NCI-H2227 (cell line): ENCODE measurements around the gene SERINC3.
"Not testable (repeated sequence)": the region's sequence is repeated elsewhere in the genome, so short reads cannot be mapped to it uniquely, and the experiment has no call there.

Experiments
- DNase-seq: peaks from one replicate; lab custom pipeline; 2025; ENCODE audit not compliant: unreplicated experiment; lab: John Stamatoyannopoulos, UW

The SERINC3 gene

DNA sequence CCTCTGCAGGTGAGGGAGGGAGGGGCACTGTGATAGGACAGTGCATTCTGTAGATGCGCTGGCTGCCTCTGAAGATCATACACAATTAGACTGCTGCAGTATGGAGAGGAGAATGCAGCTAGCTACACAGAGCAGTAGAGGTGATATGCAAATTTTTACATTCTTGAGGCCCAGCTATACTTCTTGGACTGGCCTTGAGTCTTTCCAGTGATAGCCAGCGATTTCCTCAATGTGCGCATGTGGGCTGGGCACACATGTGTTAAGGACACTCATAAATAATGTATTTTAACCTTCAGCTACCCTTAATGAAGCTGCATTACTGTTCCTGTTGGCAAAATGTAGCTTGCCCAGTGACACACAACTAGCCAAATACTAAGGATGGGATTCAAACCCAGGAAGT is 27.2 kb downstream of the SERINC3 start:
- DNase-seq = no peak

DNA sequence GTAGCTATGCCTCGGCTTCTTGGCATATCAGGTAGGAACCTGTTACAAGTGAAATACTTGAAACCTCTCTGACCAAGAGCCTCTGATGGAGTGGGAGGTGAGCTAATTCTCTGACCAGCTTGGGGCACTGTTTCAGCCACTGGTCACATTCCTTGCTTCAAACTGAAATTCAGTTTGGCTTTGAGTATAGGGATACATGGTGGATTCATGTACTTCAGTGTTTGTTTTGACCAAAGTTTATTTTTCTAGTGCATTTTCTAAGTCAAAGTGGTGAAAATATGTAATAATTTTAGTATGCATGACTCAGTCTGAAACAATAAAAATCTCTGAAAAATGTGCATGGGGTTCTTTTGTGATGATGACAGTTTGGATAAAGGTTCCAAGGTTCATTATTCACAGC is 27.6 kb downstream of the SERINC3 start:
- no peak for DNase-seq

DNA sequence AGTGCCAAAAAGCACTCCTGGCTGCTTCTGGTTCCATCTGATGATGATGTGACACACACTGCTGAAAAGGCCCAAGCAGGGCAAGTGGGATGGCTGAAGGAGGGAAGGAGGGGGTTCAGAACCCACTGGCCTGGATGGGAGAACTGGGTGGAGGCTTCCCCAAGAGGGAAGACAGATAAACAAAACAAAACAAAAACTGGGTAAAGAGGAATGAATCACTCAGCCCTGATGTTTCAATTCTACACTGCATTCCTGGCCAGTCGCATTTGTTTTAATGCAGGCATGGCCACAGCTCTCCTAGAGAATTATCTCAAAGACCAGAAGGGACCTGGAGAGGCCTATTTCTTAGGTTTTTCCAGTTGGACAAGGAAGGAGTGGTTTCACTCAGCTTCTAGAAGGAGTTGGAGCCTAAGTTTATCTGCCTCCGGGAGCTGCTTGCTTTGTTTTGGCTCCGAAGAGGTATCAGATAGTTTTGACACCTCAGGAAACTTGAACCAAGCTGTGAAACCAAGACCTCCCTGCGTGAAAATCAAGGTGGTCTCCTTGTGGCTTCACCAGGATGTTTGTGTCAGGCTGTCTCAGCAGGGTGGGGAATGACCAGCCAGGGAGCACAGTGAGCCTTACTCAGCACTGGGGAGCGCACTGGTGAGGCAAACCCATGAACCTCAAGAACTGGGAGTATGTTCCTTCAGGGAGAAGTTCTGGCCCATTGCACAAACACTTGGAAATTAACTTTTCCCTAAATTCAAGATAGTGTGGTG is 30.1 kb downstream of the SERINC3 start:
- DNase-seq = no peak

DNA sequence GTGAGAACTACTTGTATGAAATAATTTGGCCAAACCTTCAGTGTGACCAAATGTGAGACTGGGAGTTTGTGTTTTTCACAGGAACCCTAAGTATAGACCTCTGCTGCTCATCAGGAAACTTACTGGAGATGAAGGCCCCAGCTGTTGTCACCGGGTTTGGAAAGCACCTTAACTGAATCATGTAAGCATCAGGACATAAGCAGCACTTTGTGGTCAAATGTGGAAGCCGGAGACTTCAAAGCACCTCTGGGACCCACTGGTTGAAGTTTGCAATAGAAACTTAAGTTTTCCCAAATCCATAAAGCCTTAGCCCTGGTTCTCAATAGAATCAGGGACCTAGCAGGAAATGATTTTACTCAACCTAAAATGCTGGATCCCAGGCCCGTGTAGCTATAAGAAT is 31.9 kb downstream of the SERINC3 start:
- DNase-seq = no peak

DNA sequence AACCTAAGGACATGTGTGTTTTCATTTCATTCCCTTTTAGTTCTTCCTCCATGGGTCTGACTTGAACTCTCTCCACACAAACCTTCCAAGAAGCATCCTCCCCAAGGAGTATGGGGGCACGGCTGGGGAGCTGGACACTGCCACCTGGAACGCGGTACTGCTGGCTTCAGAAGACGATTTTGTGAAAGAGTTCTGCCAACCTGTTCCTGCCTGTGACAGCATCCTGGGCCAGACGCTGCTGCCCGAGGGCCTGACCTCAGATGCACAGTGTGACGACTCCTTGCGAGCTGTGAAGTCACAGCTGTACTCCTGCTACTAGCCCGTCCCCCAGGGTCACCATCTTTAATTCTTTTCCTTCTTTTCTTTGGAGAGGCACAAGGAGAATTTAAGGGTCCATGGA is 32.6 kb downstream of the SERINC3 start:
- DNase-seq = no peak

DNA sequence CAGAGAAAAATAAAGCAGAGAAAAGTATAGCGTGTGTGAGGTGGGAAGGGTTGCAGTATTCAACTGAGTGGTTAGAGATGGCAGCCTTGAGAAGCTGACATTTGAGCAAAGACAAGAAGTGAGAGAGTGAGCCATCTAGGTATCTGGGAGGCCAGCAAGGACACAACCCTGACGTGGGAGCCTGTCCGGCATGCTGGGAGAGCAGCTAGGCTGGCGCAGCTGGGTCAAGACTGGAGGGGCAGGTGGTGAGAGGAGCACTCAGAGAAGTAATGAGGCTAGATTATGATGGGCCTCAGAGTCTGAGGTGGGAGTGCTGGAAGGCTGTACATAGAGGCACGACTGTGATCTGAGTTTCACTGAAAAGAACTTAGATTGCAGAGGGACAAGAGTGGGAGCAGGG is 33.3 kb downstream of the SERINC3 start:
- DNase-seq = no peak

DNA sequence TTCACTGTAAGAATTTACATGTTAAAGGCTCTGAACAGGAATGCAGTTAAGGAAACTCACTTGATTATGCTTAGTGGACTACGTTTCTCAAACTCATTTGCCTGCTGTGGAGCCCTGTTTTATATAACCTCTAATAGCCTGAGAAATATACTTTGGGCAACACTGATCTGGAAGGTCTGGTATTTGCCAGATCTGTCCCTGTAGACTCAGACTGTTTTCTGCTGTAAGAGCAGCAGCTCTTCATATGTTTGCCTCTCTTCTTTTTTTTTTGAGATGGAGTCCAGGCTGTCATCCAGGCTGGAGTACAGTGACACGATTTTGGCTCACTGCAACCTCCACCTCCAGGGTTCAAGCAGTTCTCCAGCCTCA is 36.1 kb downstream of the SERINC3 start:
- DNase-seq = no peak

DNA sequence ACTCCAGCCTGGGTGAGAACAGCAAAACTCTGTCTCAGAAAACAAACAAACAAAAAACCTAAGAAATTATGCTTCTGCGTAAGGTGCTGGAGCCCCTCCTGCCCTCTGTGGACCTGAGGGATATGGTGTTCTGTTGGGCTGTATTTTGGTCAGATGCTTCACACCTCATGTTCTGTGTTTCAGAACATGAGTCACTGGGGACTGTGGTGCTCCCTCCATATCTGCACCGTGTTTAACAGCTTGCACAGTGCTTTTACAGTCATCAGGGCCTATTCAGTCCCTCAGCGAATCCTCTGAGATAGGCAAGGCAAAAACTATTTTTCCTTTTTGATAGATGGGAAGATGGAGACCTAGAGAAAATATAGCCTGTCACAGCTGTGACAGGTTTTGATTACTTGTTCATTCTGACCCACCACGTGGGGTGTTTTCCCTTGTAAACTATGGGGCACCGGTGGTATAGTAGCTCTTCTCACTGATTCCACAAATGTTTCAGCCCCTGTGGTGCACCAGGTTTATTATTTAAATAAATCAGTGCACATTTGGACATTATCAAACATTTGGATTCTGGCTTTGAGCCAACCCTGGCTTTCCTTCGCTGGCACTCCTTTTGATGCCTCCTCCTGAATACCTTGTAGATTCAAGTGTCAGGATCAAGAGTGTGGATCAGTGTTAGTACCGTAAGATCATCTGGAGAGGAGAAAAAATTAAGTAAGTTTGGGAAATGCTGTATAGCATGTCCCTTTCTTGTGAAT is 36.6 kb downstream of the SERINC3 start:
- no peak for DNase-seq

DNA sequence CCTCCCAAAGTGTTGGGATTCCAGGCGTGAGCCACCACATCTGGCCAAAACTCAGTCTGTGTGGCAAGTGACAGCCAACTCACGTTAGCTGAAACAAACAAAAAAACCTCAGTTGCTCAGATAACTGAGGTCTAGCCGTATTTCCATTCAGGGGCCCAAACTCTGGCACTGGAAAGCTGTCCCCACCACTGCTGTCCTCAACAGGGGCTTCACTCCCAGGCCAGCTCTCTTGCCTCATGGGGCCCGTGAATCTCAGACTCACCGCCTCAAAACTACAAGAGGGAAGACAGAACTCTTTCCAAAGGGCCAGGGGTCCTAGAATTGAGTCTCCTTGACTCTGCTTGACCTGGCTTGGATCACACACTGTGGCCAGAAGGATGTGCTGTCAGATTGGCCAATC is 38.8 kb downstream of the SERINC3 start:
- no peak for DNase-seq

DNA sequence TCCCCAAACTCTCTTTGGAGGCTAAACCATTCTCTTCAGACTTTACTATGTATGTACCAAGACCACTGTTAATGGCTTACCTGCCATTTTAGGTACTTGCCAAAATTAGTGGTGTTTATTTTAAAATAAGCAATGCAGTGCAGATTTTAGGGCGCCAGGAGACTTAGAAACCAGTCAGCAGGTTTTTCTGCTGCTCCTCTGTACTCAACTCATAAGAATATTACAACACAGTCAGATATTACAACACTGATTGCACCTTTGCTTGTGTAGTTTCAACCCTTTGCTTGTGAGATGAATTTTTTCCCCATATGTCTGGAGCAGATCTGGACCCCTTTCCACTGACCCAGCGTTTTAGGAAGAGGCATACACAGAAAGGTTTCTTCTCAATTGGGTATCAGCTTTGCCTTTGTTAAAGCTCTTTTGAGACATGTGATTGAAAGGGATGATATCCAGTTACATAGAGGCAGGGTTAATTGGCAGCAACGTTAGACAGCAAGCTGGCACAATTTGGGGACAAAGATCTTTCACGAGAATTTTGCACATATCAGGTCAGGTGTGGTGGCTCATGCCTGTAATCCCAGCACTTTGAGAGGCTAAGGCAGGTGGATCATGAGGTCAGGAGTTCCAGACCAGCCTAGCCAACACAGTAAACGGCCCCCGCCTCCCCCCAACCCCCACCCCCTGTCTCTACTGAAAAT is 40.0 kb downstream of the SERINC3 start:
- DNase-seq = no peak

DNA sequence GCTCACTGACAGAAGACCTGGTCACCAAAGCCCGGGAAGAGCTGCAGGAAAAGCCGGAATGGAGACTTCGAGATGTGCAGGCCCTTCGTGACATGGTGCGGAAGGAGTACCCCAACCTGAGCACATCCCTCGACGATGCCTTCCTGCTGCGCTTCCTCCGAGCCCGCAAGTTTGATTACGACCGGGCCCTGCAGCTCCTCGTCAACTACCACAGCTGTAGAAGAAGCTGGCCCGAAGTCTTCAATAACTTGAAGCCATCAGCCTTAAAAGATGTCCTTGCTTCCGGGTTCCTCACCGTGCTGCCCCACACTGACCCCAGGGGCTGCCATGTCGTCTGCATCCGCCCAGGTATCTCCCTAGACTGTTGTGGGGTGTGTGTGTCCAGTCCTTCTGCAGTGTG is 41.8 kb downstream of the SERINC3 start:
- no peak for DNase-seq

DNA sequence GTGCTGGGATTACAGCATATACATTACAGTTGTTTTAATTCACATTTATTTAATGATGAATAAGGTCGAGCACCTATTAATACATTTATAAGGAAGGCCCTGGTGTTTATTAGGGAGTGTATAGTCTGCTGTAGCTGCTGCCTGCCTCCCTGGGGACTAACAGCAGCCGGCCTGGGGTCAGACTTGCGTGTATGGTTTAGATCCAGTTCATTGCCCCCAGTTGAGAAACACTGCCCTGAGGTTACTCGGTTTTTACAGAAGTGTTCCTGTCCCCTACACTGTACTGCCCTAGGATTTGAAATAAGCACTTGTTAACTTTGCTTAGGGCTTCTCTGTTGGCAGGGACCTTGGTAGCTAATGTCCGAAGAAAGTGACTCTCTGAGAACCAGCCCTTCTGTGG is 42.2 kb downstream of the SERINC3 start:
- DNase-seq = no peak

DNA sequence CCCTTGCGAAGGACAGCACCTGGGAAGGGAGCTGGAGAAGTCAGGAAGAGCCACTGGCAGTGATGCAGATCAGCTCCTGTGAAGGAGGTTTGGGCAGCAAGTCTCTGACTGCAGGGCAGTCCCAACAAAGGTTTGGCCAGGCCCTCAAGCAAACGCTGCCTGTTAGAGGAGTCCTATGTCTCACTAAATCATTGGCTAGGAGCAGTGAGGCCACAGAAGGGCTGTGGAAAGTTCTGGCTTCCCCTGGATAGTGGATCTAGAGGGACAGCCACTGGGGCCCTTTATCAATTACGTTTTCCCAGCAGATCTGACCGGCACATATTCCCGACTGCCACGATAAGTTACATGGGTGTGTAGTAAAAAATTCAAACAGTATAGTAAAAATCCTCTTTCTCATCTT is 43.7 kb downstream of the SERINC3 start:
- no peak for DNase-seq

DNA sequence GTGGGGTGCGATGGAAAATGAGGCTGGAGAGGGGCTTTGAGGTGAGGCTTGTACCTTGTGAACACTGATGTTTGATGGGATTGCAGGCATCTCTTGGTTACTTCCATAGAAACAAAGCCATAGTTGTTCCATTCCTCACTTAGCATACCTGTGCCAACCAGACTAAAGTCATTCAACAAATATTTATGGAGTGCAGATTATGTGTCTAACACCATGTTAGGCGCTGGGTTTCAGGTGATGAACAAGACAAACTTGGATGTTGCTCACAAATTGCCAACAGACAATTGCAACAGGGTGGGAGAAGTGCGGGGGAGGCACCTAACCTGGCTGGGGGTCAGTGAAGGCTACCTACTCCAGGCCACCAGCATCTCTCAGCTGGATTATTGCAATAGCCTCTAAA is 44.7 kb downstream of the SERINC3 start:
- no peak for DNase-seq

DNA sequence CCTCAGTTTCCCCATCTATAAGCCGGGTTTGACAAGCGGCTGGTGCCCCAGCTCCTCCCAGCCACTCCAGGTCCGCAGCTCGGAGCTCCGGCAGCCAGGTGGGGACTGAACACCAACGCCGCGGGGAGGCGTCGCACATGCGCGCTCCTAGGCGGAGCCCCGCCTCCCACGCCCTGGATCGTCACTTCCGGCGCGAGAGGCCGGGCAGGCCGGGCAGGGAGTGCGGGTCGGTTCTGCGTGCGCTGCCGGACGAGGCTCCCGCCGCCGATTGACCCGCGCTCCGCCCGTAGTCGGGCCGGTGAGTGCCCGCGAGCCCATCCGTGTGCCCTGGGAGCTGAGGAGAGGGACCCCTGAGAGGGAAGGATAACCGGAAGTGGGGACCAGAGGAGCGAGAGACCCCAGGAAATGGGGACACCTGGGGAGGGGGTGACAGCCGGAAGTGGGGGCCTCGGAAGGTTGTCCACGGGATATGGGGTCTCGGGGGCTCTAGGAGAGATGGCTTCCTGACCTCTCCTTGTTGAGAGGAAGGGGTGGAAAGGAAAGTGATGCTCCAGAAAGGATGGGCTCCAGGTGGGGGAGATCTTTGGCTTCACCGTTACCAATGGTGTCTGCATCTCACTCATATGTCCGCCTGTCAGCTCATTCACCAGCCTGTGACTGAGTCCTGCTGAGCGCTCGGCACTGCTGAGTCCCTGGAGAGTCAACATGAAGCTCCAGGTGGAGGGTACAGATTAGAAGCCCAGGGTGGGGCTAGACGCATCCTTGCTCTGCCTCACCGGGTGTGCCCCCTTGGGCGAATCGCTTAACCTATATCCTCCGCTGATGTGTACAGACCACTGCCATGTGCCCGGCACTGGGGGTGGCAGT is 45.9 kb downstream of the SERINC3 start, which contains the start of gene TTPAL:
TTPAL (plus strand) TSS at position 181 of the 867 bp plus-strand sequence. CDS start 4,126 bp downstream, outside the sequence.
- DNase-seq = peak; percentile 95

DNA sequence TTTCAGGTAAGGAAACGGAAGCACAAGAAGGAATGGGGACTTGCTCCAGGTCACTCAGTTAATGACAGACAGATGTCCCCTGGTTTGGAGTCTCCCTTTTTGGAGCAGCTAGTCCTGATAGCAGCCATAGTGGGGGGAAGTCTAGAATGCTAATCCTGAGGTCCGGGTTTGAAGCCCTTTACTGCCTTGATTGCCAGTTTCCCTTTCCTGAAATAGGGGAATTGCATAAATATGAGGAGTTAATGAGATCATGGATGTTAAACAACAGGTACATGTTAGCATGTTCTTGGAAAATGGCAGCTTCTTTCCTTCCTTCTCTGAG is 46.5 kb downstream of the SERINC3 start:
- no peak for DNase-seq

DNA sequence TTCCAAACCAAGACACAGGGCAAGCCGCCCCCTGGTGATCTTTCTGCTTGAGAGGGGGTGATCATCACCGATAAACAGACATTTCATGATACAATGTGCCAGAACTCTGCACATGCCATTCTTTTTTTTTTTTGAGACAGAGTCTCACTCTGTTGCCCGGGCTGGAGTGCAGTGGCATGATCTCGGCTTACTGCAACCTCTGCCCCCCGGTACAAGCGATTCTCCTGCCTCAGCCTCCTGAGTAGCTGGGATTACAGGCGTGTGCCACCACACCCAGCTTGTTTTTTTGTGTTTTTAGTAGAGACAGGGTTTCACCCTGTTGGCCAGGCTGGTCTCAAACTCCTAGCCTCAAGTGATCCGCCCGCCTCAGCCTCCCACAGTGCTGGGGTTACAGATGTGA is 49.6 kb downstream of the SERINC3 start:
- not testable (repeated sequence) for DNase-seq

DNA sequence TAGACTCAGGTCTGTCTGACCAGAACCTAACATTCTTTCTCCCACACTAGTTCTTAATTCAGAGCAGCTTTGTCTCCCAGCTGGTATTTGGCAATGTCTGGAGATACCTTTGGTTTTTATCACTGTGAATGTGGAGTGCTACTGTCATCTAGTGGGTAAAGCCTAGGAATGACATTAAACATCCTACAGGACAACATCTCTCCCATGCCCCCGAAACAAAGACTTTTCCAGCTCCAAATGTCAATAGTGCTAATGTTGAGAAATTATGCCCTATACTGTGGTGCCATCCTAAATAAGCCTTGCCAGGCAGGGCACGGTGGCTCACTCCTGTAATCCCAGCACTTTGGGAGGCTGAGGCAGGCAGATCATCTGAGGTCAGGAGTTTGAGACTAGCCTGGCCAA is 50.4 kb downstream of the SERINC3 start:
- DNase-seq = peak; percentile 16

DNA sequence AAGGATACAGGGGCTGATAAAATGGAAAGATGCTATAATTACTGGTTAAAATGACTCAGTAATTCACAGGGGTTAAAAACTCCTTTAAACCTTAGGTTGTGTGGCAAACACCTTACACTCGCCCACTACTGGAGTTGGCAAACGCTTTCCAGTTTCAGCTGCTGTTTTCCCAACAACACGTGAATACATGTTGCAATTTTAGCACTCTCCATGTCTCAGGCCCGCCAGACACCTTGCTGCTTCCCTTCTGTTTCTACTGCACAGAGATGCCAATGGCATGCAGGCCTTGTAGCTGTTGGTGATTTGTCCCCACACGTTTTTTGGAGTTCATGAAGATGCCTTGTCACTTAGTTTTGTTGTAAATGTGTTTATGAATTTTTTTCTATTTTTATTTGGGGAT is 51.5 kb downstream of the SERINC3 start:
- DNase-seq = no peak

DNA sequence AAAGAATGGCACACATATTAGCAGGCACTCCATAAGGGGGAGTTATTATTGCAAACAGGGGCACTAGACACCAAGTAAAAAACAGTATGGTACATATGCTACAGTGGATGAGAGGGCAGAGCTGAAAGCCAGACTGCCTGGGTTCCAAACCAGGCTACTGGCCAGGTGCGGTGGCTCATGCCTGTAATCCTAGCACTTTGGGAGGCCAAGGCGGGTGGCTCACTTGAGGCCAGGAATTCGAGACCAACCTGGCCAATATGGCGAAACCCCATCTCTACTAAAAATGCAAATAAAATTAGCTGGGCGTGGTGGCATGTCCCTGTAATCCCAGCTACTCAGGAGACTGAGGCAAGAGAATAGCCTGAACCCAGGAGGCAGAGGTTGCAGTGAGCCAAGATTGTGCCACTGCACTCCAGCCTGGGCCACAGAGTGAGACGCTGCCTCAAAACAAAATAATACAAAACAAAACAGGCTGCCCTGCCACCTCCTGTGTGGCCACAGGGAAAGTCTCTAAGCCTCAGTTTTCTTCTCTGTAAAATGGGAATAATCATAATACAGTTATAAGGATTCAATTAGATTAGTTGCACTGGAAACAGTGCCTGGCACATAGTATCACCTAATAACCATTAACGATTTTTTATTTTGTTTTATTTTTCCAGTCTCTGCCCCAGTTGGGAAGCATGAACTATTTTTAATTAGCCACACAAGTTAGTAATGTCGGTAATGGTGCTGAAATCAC is 53.7 kb downstream of the SERINC3 start:
- no peak for DNase-seq
